ENCODE results near the gene AKAP1.

The AKAP1 gene

GRCh38 chr17:57166803-57167202 is 81.8 kb downstream of the AKAP1 start:
- Histone ChIP-seq H3K36me3 (ENCODE audit: low read depth) (no peaks in the 10 kb centered on the region), H3K27ac (ENCODE audit: poor library complexity, severe bottlenecking) (peak overlapping the region; percentile 29), H3K9me3 (ENCODE audit: severe bottlenecking) (no peaks in the 10 kb centered on the region), H3K27me3 (ENCODE audit: insufficient read depth, poor library complexity, severe bottlenecking) (no peaks in the 10 kb centered on the region), H3K4me3 (ENCODE audit: severe bottlenecking) (no peak overlapping the region), H3K4me1 (ENCODE audit: insufficient read depth, poor library complexity, severe bottlenecking) (peaks cover 8% of the 10 kb centered on the region)
- ATAC-seq (ENCODE audit: low read depth) (peak; percentile 81), DNase-seq (ENCODE audit: low spot score) (no peak)
- TF ChIP-seq CTCF (IDR thresholded peaks at IDR 0.05; ENCODE audit: poor library complexity, severe bottlenecking): no peak

DNA sequence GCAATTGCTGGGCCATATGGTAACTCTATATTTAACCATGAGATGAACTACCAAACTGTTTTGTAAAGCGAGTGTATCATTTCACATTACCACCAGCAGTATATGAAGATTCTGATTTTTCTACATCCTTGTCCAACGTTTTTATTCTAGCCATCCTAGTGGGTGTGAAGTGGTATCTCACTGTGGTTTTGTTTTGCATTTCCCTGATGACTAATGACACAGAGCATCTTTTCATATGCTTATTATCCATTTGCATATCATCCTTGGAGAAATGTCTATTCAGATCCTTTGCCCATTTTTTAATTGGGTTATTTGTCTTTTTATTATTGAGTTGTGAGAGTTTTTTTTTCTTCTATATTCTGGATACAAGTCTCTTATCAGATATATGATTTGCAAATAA is 83.6 kb downstream of the AKAP1 start:
- no peak overlapping the region for H3K27ac ChIP-seq (ENCODE audit: poor library complexity, severe bottlenecking)
- peaks cover 8% of the 10 kb centered on the region for H3K4me1 ChIP-seq (ENCODE audit: insufficient read depth, poor library complexity, severe bottlenecking)
- no peak for TF ChIP-seq CTCF (IDR thresholded peaks at IDR 0.05; ENCODE audit: poor library complexity, severe bottlenecking)
- no peak for DNase-seq (ENCODE audit: low spot score)
- no peaks in the 10 kb centered on the region for H3K36me3 ChIP-seq (ENCODE audit: low read depth)
- H3K9me3 ChIP-seq (ENCODE audit: severe bottlenecking): no peaks in the 10 kb centered on the region
- H3K4me3 ChIP-seq (ENCODE audit: severe bottlenecking): no peak overlapping the region
- H3K27me3 ChIP-seq (ENCODE audit: insufficient read depth, poor library complexity, severe bottlenecking): no peaks in the 10 kb centered on the region
- no peak for ATAC-seq (ENCODE audit: low read depth)

DNA sequence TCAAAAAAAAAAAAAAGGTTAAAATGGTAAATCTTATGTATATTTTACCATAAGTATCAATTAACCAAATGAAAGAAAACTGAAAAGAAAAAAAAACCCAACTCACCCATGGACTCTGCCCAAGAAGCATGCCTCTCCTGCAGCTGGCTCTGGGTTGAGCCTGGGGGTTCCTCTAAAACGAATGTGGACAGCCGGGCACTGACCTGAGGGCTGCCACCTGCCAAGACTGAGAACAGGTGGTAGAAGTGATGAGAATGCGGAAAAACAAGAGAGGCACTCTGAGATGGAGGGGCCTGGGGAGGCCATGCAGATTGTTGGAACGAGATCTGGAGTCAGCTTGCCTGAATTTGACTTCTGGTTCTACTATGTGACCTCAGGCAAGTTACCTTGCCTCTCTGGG is 85.8 kb downstream of the AKAP1 start:
- no peak for TF ChIP-seq CTCF (IDR thresholded peaks at IDR 0.05; ENCODE audit: poor library complexity, severe bottlenecking)
- Histone ChIP-seq H3K27ac (ENCODE audit: poor library complexity, severe bottlenecking) (no peak overlapping the region), H3K9me3 (ENCODE audit: severe bottlenecking) (no peaks in the 10 kb centered on the region), H3K36me3 (ENCODE audit: low read depth) (no peaks in the 10 kb centered on the region), H3K4me3 (ENCODE audit: severe bottlenecking) (no peak overlapping the region), H3K4me1 (ENCODE audit: insufficient read depth, poor library complexity, severe bottlenecking) (peaks cover 8% of the 10 kb centered on the region), H3K27me3 (ENCODE audit: insufficient read depth, poor library complexity, severe bottlenecking) (no peaks in the 10 kb centered on the region)
- ATAC-seq (ENCODE audit: low read depth) (no peak), DNase-seq (ENCODE audit: low spot score) (no peak)
